A673 (cell line): ENCODE data around the gene MID1. TPM values are rescaled to one million over a fixed set of nuclear protein-coding genes. Genes with fewer than 3 reads are reported as not detected.

ENCODE experiments used
- BruUV-seq: library from RNA; stranded (reverse); fragments of 400-500 nt; replicated peaks from 2 replicates; lab custom pipeline; 2021; lab: Mats Ljungman, UMichigan
- CTCF ChIA-PET: fragments of 300-600 bp; sonication (Branson Sonifier 250); formaldehyde crosslinking; loops from one replicate; lab custom pipeline; 2022; ENCODE audit warnings: antibody characterized with exemption; lab: Charles Lee
- POLR2A ChIA-PET: fragments of 300-600 bp; sonication (Branson Sonifier 250); formaldehyde crosslinking; loops from one replicate; lab custom pipeline; 2022; ENCODE audit warnings: antibody characterized with exemption; ENCODE audit not compliant: low non-redundant PET; lab: Charles Lee
- DNase-seq: peaks from one replicate; pipeline ENCODE4 v3.0.0-alpha.2; 2015; ENCODE audit warnings: low spot score
- H3K27ac ChIP-seq: fragments of 200-600 bp; sonication (generic); 2 replicates; pipeline ENCODE4 v1.5.1; 2016; ENCODE audit warnings: mixed run types, low read depth, mild to moderate bottlenecking, mixed read lengths, antibody characterized with exemption, low read length; ENCODE audit not compliant: poor library complexity, severe bottlenecking
- H3K27me3 ChIP-seq: fragments of 200-600 bp; sonication (generic); replicated peaks from 2 replicates; pipeline ENCODE4 v1.6.1; 2017; ENCODE audit warnings: mixed run types, low read depth, mild to moderate bottlenecking, mixed read lengths, antibody characterized with exemption, low read length; ENCODE audit not compliant: insufficient read depth, poor library complexity
- H3K36me3 ChIP-seq: fragments of 200-600 bp; sonication (generic); 2 replicates; pipeline ENCODE4 v1.6.1; 2016; ENCODE audit warnings: mixed run types, mild to moderate bottlenecking, mixed read lengths, antibody characterized with exemption, low read length; ENCODE audit not compliant: insufficient read depth, poor library complexity, severe bottlenecking
- H3K4me1 ChIP-seq: fragments of 200-600 bp; sonication (generic); 2 replicates; pipeline ENCODE4 v1.6.1; 2017; ENCODE audit warnings: mixed run types, mild to moderate bottlenecking, mixed read lengths, antibody characterized with exemption, low read length; ENCODE audit not compliant: insufficient read depth, poor library complexity, severe bottlenecking
- H3K4me3 ChIP-seq: fragments of 200-600 bp; sonication (generic); 2 replicates; pipeline ENCODE4 v1.5.1; 2016; ENCODE audit warnings: low read depth, mixed run types, mild to moderate bottlenecking, mixed read lengths, low read length; ENCODE audit not compliant: poor library complexity, severe bottlenecking
- H3K9me3 ChIP-seq: fragments of 200-600 bp; sonication (generic); 2 replicates; pipeline ENCODE4 v1.6.1; 2016; ENCODE audit warnings: mixed run types, low read depth, mild to moderate bottlenecking, mixed read lengths, antibody characterized with exemption, low read length; ENCODE audit not compliant: poor library complexity, severe bottlenecking
- CTCF ChIP-seq: fragments of 300-800, 200-600 bp; sonication (generic); conservative IDR thresholded peaks from 2 replicates; pipeline ENCODE4 v1.5.1; 2017; ENCODE audit warnings: low read depth, mild to moderate bottlenecking, antibody characterized with exemption, low read length, moderate library complexity, mixed read lengths
- EZH2 ChIP-seq: fragments of 200-600 bp; sonication (generic); IDR thresholded peaks from 2 replicates; pipeline ENCODE4 v1.6.1; 2017; ENCODE audit warnings: borderline replicate concordance, low read depth, mild to moderate bottlenecking, mixed read lengths, antibody characterized with exemption, low read length; ENCODE audit not compliant: poor library complexity, severe bottlenecking
- intact Hi-C: fragments of 100-400 bp; cut with micrococcal nuclease; formaldehyde crosslinking; loops from one replicate; pipeline ENCODE4 v1.10.0; 2022; ENCODE audit not compliant: unreplicated experiment
- total RNA-seq: library from RNA; stranded (reverse); gene quantifications from 2 replicates; pipeline ENCODE4 v1.2.3, GENCODE V29; 2021

The MID1 gene
- total RNA-seq, 1 experiment from 2014 or later, result 7.0 TPM

GRCh38 chrX:10648614-10649013, 28.2 kb upstream of the MID1 start:
- DNase-seq, result peak; percentile 56
- ChIA-PET POLR2A (no interaction called here), CTCF (no interaction called here)
- H3K36me3 ChIP-seq, result no peaks in the 10 kb centered on the region
- H3K4me3 ChIP-seq, result no peak overlapping the region
- no peaks in the 10 kb centered on the region for H3K4me1 ChIP-seq
- H3K9me3 ChIP-seq, result no peaks in the 10 kb centered on the region
- TF ChIP-seq CTCF (no peak), EZH2 (no peak)
- no peak overlapping the region for H3K27ac ChIP-seq
- BruUV-seq, result no TSS peak
- no peaks in the 10 kb centered on the region for H3K27me3 ChIP-seq
- intact Hi-C loops, result no loop called here

GRCh38 chrX:10636851-10637250, 16.5 kb upstream of the MID1 start:
- TF ChIP-seq CTCF (no peak), EZH2 (no peak)

GRCh38 chrX:10636337-10636736, 16.0 kb upstream of the MID1 start:
- H3K27me3 ChIP-seq, result no peaks in the 10 kb centered on the region
- intact Hi-C loops, result no loop called here
- ChIA-PET CTCF (interaction anchor here (1.0 kb wide), 1 partner anchor 446 kb away, joined by 8 read pairs; no protein-coding TSS in a partner anchor), POLR2A (no interaction called here)
- H3K9me3 ChIP-seq, result no peaks in the 10 kb centered on the region
- DNase-seq, result peak; percentile 46
- H3K36me3 ChIP-seq, result no peaks in the 10 kb centered on the region
- H3K4me1 ChIP-seq, result peaks cover 7% of the 10 kb centered on the region
- BruUV-seq, result no TSS peak
- H3K27ac ChIP-seq, result no peak overlapping the region
- TF ChIP-seq CTCF (peak; percentile 45), EZH2 (no peak)
- no peak overlapping the region for H3K4me3 ChIP-seq

More at GRCh38 chrX:10636851-10637250, 16.5 kb upstream of the MID1 start:
- CTCF ChIA-PET, result interaction anchor here (1.0 kb wide), 1 partner anchor 446 kb away, joined by 8 read pairs; no protein-coding TSS in a partner anchor
- H3K4me3 ChIP-seq, result no peak overlapping the region
- BruUV-seq, result no TSS peak
- POLR2A ChIA-PET, result no interaction called here
- no peaks in the 10 kb centered on the region for H3K36me3 ChIP-seq
- DNase-seq, result no peak
- no peaks in the 10 kb centered on the region for H3K27me3 ChIP-seq
- H3K9me3 ChIP-seq, result no peaks in the 10 kb centered on the region
- intact Hi-C loops, result no loop called here
- H3K4me1 ChIP-seq, result peaks cover 7% of the 10 kb centered on the region
- no peak overlapping the region for H3K27ac ChIP-seq
